GM19023 (cell line): ENCODE measurements around the gene INSM1.

Experiments used
- ATAC-seq: cut with Tn5 transposase; IDR thresholded peaks from one replicate; pipeline ENCODE4 v1.9.1; 2021; ENCODE audit warnings: mild to moderate bottlenecking, moderate library complexity; ENCODE audit not compliant: unreplicated experiment

Gene INSM1

GRCh38 chr20:20415321-20415720 is 47.4 kb downstream of the INSM1 start:
- no peak for ATAC-seq

DNA sequence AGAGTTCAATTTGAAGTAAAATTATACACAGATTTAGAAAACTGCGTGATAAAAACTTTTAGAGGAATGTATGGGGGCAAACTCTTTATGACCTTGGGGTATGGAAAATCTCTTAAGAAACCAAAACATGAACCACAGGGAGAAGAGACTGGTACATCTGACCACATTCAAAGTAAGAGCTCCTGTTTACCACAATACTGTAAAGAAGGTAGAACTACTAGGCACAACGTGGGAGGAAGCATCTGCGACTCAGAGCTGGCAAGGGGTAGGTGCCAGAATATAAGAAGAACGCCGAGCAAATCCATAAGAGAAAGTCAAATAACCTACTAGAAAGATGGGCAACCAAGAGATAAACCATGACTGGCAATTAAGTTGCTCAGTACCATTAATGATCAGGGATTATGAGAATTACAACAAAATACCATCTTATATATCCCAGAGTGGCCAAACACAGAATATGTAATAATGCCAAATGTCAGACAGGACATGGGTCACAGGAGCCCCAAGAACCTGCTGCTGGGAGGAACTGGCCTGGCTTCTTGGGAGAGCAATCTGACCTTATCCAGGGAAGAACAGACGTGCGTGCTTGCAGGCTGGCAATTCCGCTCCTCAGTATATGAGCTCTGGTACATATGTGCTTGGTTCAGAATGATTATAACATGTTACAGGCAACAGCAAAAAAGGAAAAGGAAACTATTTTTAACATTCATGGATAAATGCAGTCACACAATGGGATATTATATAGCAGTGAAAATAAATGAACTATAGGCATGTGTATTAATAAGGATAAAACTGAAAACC is 50.2 kb downstream of the INSM1 start:
- no peak for ATAC-seq
